ENCODE data around the gene OAF. TPM values are rescaled to one million over a fixed set of nuclear protein-coding genes. Genes with fewer than 3 reads are reported as not detected.

Gene OAF
- total RNA-seq (4.9 TPM), polyA plus RNA-seq (5.3 TPM)
- long read RNA-seq, donor 1 = 0 reads
- long read RNA-seq, donor 2 = 0 reads
- long read RNA-seq, donor 3, partial matches to known transcripts = 0 of 3 reads
- long read RNA-seq, donor 3, other reads (novel, unspliced or antisense) = 0 of 3 reads
- long read RNA-seq, donor 4, transcript OAF-201 (4 exons, 2,525 nt) = major isoform, 6 of 6 reads
- long read RNA-seq, donor 4, partial matches to known transcripts = 0 of 6 reads
- long read RNA-seq, donor 4, other reads (novel, unspliced or antisense) = 0 of 6 reads
- long read RNA-seq, donor 5, transcript OAF-201 (4 exons, 2,525 nt) = major isoform, 14 of 15 reads
- long read RNA-seq, donor 5, partial matches to known transcripts = 0 of 15 reads
- long read RNA-seq, donor 5, other reads (novel, unspliced or antisense) = 0 of 15 reads
- long read RNA-seq, donor 6, transcript OAF-201 (4 exons, 2,525 nt) = major isoform, 8 of 9 reads
- long read RNA-seq, donor 6, partial matches to known transcripts = 0 of 9 reads
- long read RNA-seq, donor 6, other reads (novel, unspliced or antisense) = 0 of 9 reads
- long read RNA-seq, donor 7, partial matches to known transcripts = 0 of 1 reads
- long read RNA-seq, donor 7, other reads (novel, unspliced or antisense) = 0 of 1 reads
- long read RNA-seq, donor 8, partial matches to known transcripts = 0 of 4 reads
- long read RNA-seq, donor 8, other reads (novel, unspliced or antisense) = 0 of 4 reads
- long read RNA-seq, donor 9, partial matches to known transcripts = 0 of 1 reads
- long read RNA-seq, donor 9, other reads (novel, unspliced or antisense) = 0 of 1 reads
- long read RNA-seq, donor 10, transcript OAF-201 (4 exons, 2,525 nt) = major isoform, 5 of 5 reads
- long read RNA-seq, donor 10, partial matches to known transcripts = 0 of 5 reads
- long read RNA-seq, donor 10, other reads (novel, unspliced or antisense) = 0 of 5 reads

DNA sequence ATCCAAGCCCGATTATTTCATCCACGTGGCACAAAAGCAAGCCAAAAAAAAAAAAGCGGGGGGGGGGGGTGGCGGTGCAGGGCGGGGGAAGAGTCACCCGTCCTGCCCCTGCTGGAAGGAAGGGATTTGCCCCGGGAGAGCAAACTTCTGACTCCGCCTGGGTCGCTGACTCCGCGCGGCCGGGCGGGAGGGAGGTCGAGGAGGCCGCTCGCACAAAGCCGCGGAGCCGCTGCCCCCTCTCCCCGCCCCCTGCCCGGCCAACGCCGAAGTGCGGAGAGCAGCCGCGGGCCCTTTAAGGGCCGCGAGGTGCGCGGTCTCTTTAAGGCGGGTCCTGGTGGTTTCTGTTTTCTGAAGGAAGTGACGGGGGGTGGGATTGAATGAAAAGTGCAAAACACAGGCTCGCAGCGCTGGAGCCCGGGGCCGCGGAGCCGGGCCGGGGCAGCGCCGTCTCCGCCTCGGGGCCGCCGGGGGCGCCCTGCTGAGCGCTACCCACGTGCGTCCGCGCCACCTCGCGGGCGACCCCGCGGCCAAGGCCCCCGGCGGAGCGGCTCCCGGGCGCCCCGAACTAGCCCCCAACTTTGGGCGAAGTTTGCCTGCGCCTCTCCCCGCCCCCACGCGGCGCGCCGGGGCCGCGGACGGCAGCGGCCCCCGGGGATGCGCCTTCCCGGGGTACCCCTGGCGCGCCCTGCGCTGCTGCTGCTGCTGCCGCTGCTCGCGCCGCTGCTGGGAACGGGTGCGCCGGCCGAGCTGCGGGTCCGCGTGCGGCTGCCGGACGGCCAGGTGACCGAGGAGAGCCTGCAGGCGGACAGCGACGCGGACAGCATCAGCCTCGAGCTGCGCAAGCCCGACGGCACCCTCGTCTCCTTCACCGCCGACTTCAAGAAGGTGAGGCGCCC is at the start of gene OAF:
Gene OAF (plus strand): TSS at position 407 of the 896 bp plus-strand sequence. CDS start 248 bp downstream, at position 655.
- Histone ChIP-seq H3K9me3 (ENCODE audit: control insufficient read depth in 2 of 2, insufficient read depth in 1 of 2, low read length in 1 of 2) (no peaks in the 10 kb centered on the region), H3K36me3 (ENCODE audit: control insufficient read depth in 2 of 2, insufficient read depth in 2 of 2, low read length in 1 of 2) (no peaks in the 10 kb centered on the region), H3K4me3 (ENCODE audit: low read length in 2 of 2) (peak within 1 kb of the TSS; percentile 42 to 66), H3K4me1 (ENCODE audit: control insufficient read depth in 2 of 2, insufficient read depth in 2 of 2, low read length in 2 of 2) (peaks cover 5 to 19% of the 10 kb centered on the region in 2 donors), H3K27me3 (ENCODE audit: control insufficient read depth in 2 of 2, insufficient read depth in 1 of 2, low read length in 1 of 2) (peaks cover 0 to 42% of the 10 kb centered on the region in 2 donors), H3K27ac (ENCODE audit: low read depth in 1 of 2, low read length in 1 of 2) (peak within 1 kb of the TSS; percentile 55 to 62)
- WGBS = under 1% methylated on average over 104 of the region's 108 CpGs
- DNase-seq (ENCODE audit: low read depth in 6 of 9, low spot score in 9 of 9) = peak; percentile 47 to 87 (median 63)

DNA sequence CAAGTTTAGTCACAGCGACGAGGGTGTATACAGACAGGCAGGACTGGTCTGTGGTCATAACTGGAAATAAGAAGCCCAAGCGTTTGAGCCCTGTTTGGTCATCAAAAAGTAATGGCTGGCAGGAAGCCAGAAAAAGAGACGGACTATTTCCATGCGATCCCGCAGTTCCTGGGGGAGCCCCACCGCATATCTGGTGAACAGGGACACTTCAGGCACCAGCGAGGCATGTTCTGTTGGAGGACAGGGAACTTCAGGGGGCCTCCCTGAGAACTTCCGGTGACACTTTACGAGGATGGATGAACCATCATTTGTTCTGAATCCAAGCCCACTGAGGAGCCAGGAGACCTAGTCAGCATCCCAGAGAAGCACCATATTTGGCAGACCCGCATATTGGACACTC is 43.2 kb upstream of the OAF start:
- Histone ChIP-seq H3K4me3 (ENCODE audit: low read length in 2 of 2) (no peak overlapping the region), H3K36me3 (ENCODE audit: control insufficient read depth in 2 of 2, insufficient read depth in 2 of 2, low read length in 1 of 2) (no peaks in the 10 kb centered on the region), H3K9me3 (ENCODE audit: control insufficient read depth in 2 of 2, insufficient read depth in 1 of 2, low read length in 1 of 2) (no peaks in the 10 kb centered on the region), H3K27ac (ENCODE audit: low read depth in 1 of 2, low read length in 1 of 2) (no peak overlapping the region), H3K27me3 (ENCODE audit: control insufficient read depth in 2 of 2, insufficient read depth in 1 of 2, low read length in 1 of 2) (peaks cover 16 to 63% of the 10 kb centered on the region in 2 donors), H3K4me1 (ENCODE audit: control insufficient read depth in 2 of 2, insufficient read depth in 2 of 2, low read length in 2 of 2) (peaks cover 0 to 6% of the 10 kb centered on the region in 2 donors)
- 92% methylated on average over 11 of the region's 11 CpGs for WGBS
- no peak for DNase-seq (ENCODE audit: low read depth in 6 of 9, low spot score in 9 of 9)

DNA sequence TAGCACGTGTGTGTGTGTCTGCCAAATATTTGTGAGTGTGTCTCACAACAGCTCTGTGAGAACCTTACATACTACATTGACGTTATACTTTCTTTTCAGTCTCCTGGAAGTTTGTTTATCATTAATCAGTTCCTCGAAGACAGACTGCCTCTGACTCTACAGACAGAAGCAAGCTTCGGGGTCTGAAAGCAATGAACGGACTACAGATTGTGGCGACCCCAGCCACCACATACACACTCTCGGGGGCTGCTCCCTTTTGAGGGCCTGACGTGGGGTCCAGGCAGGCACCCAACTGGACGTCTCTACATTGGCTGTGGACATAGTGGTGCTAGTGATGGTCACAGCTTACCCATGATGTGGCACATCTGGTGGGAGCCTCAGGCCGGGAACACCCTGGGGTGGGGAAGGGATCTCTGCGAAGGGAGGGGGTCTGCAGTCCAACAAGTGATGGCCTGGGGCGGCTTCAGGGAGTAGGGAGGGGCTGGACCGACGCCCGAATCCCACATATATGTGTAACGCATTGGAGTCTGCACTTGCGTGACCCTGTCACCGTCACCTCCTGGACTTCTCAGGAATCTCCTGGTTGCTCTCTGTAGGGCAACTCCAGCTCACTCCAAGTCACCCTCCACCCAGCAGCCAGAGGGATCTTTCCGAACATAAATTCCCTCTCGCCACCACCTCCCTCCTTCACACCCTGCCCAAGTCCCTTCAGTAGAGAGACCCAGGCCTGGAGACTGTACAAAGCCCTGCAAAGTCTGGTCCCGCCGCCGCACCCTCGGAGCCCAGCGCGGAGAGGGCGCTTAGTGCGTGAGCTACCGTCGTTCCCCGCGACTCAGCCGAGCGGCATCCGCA is 42.5 kb upstream of the OAF start:
- 41% methylated on average over 35 of the region's 35 CpGs for WGBS
- H3K27me3 ChIP-seq (ENCODE audit: control insufficient read depth in 2 of 2, insufficient read depth in 1 of 2, low read length in 1 of 2) = peaks cover 16 to 70% of the 10 kb centered on the region in 2 donors
- no peaks in the 10 kb centered on the region for H3K36me3 ChIP-seq (ENCODE audit: control insufficient read depth in 2 of 2, insufficient read depth in 2 of 2, low read length in 1 of 2)
- no peak overlapping the region for H3K27ac ChIP-seq (ENCODE audit: low read depth in 1 of 2, low read length in 1 of 2)
- H3K4me1 ChIP-seq (ENCODE audit: control insufficient read depth in 2 of 2, insufficient read depth in 2 of 2, low read length in 2 of 2) = peaks cover 0 to 6% of the 10 kb centered on the region in 2 donors
- no peak for DNase-seq (ENCODE audit: low read depth in 6 of 9, low spot score in 9 of 9)
- H3K9me3 ChIP-seq (ENCODE audit: control insufficient read depth in 2 of 2, insufficient read depth in 1 of 2, low read length in 1 of 2) = no peaks in the 10 kb centered on the region
- H3K4me3 ChIP-seq (ENCODE audit: low read length in 2 of 2) = peak overlapping the region in 1 of 2 donors; percentile 3

DNA sequence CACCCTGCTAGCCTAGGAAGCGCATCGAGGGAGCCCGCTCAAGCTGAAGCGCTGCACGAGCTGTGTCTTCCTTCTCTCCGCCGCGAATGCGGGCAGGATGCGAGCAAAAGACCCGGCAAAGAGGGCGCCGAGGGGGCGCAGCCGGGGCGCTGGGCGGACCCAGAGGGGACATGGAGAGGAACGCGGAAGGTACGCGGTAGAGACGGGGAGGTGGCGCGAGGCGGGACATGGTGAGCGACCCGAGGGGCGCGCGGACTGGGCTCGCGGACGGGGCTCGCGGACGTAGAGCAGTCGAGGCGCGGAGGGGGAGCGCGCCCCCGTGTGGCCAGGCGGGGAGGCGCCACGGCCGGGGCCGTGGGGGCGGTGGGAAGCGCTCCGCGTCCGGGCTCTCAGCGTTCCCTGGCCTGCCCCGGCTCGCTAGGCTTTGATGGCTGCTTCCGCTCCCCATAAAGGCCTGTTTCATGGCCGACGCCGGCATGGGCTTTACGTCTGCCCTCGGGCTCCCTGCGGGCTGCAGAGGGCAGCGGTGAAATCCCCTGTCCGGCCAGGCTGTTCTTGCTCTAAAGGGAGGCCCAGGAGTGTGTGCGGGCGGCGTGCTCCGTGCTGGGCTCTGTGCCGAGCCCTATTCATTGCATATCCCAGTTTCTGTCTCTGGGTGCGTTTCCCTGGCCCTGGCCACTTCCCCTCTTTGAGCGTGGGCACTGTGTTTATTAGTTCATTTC is 41.7 kb upstream of the OAF start:
- peak in 8 of 9 donors; percentile 29 to 66 (median 44) for DNase-seq (ENCODE audit: low read depth in 6 of 9, low spot score in 9 of 9)
- Histone ChIP-seq H3K27ac (ENCODE audit: low read depth in 1 of 2, low read length in 1 of 2) (no peak overlapping the region), H3K4me3 (ENCODE audit: low read length in 2 of 2) (peak overlapping the region in 1 of 2 donors; percentile 3), H3K27me3 (ENCODE audit: control insufficient read depth in 2 of 2, insufficient read depth in 1 of 2, low read length in 1 of 2) (peaks cover 16 to 76% of the 10 kb centered on the region in 2 donors), H3K9me3 (ENCODE audit: control insufficient read depth in 2 of 2, insufficient read depth in 1 of 2, low read length in 1 of 2) (no peaks in the 10 kb centered on the region), H3K4me1 (ENCODE audit: control insufficient read depth in 2 of 2, insufficient read depth in 2 of 2, low read length in 2 of 2) (peaks cover 0 to 6% of the 10 kb centered on the region in 2 donors), H3K36me3 (ENCODE audit: control insufficient read depth in 2 of 2, insufficient read depth in 2 of 2, low read length in 1 of 2) (no peaks in the 10 kb centered on the region)
- WGBS = 2% methylated on average over 71 of the region's 71 CpGs

DNA sequence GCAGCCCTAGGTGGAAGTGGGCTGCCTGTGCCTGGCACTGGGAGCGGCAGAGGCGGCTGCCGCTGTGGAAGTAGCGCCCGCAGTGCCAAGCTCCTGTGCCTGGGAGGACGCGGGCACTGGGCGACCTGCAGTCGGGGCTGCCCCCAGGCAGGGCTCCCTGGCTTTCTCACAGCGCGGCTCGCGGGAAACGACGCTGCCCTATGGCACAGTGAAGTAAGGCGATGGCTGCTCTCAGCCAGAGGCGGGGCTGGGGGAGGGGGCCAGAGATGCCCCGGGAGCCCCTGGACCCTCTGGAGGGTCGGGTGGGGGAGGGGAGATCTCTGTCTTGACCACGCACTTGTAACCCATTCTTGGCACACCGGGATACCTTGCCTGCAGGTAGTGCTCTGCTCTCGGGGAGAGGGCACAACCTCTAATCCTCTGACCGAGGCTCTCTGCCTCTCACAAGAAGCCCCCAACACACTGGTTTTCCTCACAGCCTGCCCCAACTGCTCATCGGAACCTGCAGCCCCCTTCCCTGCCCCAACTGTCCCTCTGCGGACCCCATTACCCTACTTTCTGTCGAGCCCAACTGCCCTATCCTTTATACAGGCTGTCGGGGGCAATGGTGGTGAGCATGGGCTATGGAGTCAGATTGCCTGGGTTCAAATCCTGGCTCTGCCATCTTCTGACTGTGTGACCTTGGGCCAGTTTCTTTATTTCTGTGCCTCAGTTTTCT is 40.7 kb upstream of the OAF start:
- H3K27me3 ChIP-seq (ENCODE audit: control insufficient read depth in 2 of 2, insufficient read depth in 1 of 2, low read length in 1 of 2) = peaks cover 16 to 76% of the 10 kb centered on the region in 2 donors

DNA sequence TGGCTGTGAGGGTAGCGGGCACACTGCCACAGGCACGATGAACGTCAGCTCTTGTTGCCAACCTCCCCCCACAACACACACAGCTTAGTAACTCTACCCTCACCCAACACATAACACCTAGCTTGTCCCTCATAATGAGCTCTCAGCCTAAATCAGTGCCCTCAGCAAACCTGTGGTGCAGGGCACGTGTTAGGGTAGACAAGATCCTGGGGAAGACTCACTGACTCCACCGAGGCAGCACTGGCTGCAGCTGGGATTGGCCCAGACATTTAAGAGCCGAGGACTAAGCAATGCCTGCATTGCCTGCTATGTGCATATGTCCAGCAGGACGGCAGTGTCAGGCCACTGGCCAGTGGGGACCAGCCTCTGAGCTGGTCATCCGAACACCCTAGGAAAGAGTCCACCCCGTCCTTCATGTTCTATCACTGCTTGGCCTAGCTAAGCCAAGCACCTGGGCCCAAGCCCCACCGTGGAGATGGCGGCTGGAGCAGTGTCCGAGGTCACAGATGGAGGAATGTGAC is 40.0 kb upstream of the OAF start:
- no peak overlapping the region for H3K27ac ChIP-seq (ENCODE audit: low read depth in 1 of 2, low read length in 1 of 2)
- WGBS = 96% methylated on average over 12 of the region's 12 CpGs
- no peak overlapping the region for H3K4me3 ChIP-seq (ENCODE audit: low read length in 2 of 2)
- no peaks in the 10 kb centered on the region for H3K9me3 ChIP-seq (ENCODE audit: control insufficient read depth in 2 of 2, insufficient read depth in 1 of 2, low read length in 1 of 2)
- H3K36me3 ChIP-seq (ENCODE audit: control insufficient read depth in 2 of 2, insufficient read depth in 2 of 2, low read length in 1 of 2) = no peaks in the 10 kb centered on the region
- DNase-seq (ENCODE audit: low read depth in 6 of 9, low spot score in 9 of 9) = no peak
- peaks cover 0 to 6% of the 10 kb centered on the region in 2 donors for H3K4me1 ChIP-seq (ENCODE audit: control insufficient read depth in 2 of 2, insufficient read depth in 2 of 2, low read length in 2 of 2)
- H3K27me3 ChIP-seq (ENCODE audit: control insufficient read depth in 2 of 2, insufficient read depth in 1 of 2, low read length in 1 of 2) = peaks cover 16 to 76% of the 10 kb centered on the region in 2 donors

More for the DNA sequence above, 40.7 kb upstream of the OAF start:
- Histone ChIP-seq H3K9me3 (ENCODE audit: control insufficient read depth in 2 of 2, insufficient read depth in 1 of 2, low read length in 1 of 2) (no peaks in the 10 kb centered on the region), H3K4me3 (ENCODE audit: low read length in 2 of 2) (no peak overlapping the region), H3K27ac (ENCODE audit: low read depth in 1 of 2, low read length in 1 of 2) (no peak overlapping the region), H3K36me3 (ENCODE audit: control insufficient read depth in 2 of 2, insufficient read depth in 2 of 2, low read length in 1 of 2) (no peaks in the 10 kb centered on the region), H3K4me1 (ENCODE audit: control insufficient read depth in 2 of 2, insufficient read depth in 2 of 2, low read length in 2 of 2) (peaks cover 0 to 6% of the 10 kb centered on the region in 2 donors)
- 60% methylated on average over 27 of the region's 27 CpGs for whole genome bisulfite sequencing
- no peak for DNase-seq (ENCODE audit: low read depth in 6 of 9, low spot score in 9 of 9)

Data from thymus (tissue), 14 donors.